ENCODE data around the gene CLCF1.

Gene CLCF1

DNA sequence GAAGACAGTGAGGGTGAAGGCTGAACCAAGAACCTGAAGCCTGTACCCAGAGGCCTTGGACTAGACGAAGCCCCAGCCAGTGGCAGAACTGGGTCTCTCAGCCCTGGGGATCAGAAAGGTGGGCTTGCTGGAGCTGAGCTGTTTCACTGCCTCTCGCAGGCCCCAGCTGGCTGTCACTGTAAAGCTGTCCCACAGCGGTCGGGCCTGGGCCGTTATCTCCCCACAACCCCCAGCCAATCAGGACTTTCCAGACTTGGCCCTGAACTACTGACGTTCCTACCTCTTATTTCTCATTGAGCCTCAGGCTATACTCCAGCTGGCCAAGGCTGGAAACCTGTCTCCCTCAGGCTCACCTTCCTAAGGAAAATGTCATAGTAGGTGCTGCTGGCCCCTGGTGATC, 24.1 kb upstream of the CLCF1 start:
- no peak overlapping the region for H3K4me3 ChIP-seq (ENCODE audit: low read length)
- H3K9ac ChIP-seq (ENCODE audit: low read length): no peak overlapping the region
- H3K4me1 ChIP-seq (ENCODE audit: control insufficient read depth, insufficient read depth, low read length): peaks cover 19% of the 10 kb centered on the region
- no peaks in the 10 kb centered on the region for H3K9me3 ChIP-seq (ENCODE audit: control insufficient read depth, low read length)
- no peaks in the 10 kb centered on the region for H3K27me3 ChIP-seq (ENCODE audit: control insufficient read depth, insufficient read depth, low read length)
- peaks cover 11% of the 10 kb centered on the region for H3K36me3 ChIP-seq (ENCODE audit: control insufficient read depth, insufficient read depth, low read length)

GRCh38 chr11:67396587-67397389, 23.4 kb upstream of the CLCF1 start:
- H3K4me3 ChIP-seq (ENCODE audit: low read length): no peak overlapping the region
- H3K36me3 ChIP-seq (ENCODE audit: control insufficient read depth, insufficient read depth, low read length): peaks cover 11% of the 10 kb centered on the region
- H3K27me3 ChIP-seq (ENCODE audit: control insufficient read depth, insufficient read depth, low read length): no peaks in the 10 kb centered on the region
- peaks cover 16% of the 10 kb centered on the region for H3K4me1 ChIP-seq (ENCODE audit: control insufficient read depth, insufficient read depth, low read length)
- no peak overlapping the region for H3K9ac ChIP-seq (ENCODE audit: low read length)
- H3K9me3 ChIP-seq (ENCODE audit: control insufficient read depth, low read length): no peaks in the 10 kb centered on the region

DNA sequence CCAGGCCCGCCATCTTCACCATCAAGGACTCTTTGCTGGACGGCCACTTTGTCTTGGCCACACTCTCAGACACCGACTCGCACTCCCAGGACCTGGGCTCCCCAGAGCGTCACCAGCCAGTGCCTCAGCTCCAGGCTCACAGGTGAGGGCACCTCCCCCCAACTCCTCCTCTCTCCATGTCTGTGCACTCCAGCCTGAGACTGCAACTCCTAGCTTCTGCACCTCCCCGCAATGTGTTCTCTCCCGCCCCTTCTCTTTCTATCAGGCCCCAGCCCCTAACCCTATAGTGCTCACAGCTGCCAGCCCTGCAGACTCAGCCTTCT, 22.8 kb upstream of the CLCF1 start:
- H3K9ac ChIP-seq (ENCODE audit: low read length): no peak overlapping the region
- H3K27me3 ChIP-seq (ENCODE audit: control insufficient read depth, insufficient read depth, low read length): no peaks in the 10 kb centered on the region
- no peak overlapping the region for H3K4me3 ChIP-seq (ENCODE audit: low read length)
- peaks cover 19% of the 10 kb centered on the region for H3K4me1 ChIP-seq (ENCODE audit: control insufficient read depth, insufficient read depth, low read length)
- H3K9me3 ChIP-seq (ENCODE audit: control insufficient read depth, low read length): no peaks in the 10 kb centered on the region
- H3K36me3 ChIP-seq (ENCODE audit: control insufficient read depth, insufficient read depth, low read length): peaks cover 11% of the 10 kb centered on the region

GRCh38 chr11:67395555-67396258, 22.3 kb upstream of the CLCF1 start:
- Histone ChIP-seq H3K4me1 (ENCODE audit: control insufficient read depth, insufficient read depth, low read length) (peaks cover 18% of the 10 kb centered on the region), H3K9ac (ENCODE audit: low read length) (no peak overlapping the region), H3K36me3 (ENCODE audit: control insufficient read depth, insufficient read depth, low read length) (peaks cover 11% of the 10 kb centered on the region), H3K9me3 (ENCODE audit: control insufficient read depth, low read length) (no peaks in the 10 kb centered on the region), H3K4me3 (ENCODE audit: low read length) (no peak overlapping the region), H3K27me3 (ENCODE audit: control insufficient read depth, insufficient read depth, low read length) (no peaks in the 10 kb centered on the region)

- Histone ChIP-seq H3K9ac (ENCODE audit: low read length) (no peak overlapping the region), H3K9me3 (ENCODE audit: control insufficient read depth, low read length) (no peaks in the 10 kb centered on the region), H3K4me1 (ENCODE audit: control insufficient read depth, insufficient read depth, low read length) (peaks cover 11% of the 10 kb centered on the region), H3K27me3 (ENCODE audit: control insufficient read depth, insufficient read depth, low read length) (no peaks in the 10 kb centered on the region), H3K4me3 (ENCODE audit: low read length) (no peak overlapping the region), H3K36me3 (ENCODE audit: control insufficient read depth, insufficient read depth, low read length) (peaks cover 11% of the 10 kb centered on the region)
These were observed 20.6 kb upstream of the CLCF1 start for GRCh38 chr11:67393990-67394389.

GRCh38 chr11:67393437-67393836, 20.0 kb upstream of the CLCF1 start:
- no peak overlapping the region for H3K9ac ChIP-seq (ENCODE audit: low read length)
- H3K9me3 ChIP-seq (ENCODE audit: control insufficient read depth, low read length): no peaks in the 10 kb centered on the region
- H3K4me3 ChIP-seq (ENCODE audit: low read length): no peak overlapping the region
- peaks cover 11% of the 10 kb centered on the region for H3K4me1 ChIP-seq (ENCODE audit: control insufficient read depth, insufficient read depth, low read length)
- H3K36me3 ChIP-seq (ENCODE audit: control insufficient read depth, insufficient read depth, low read length): peaks cover 11% of the 10 kb centered on the region
- no peaks in the 10 kb centered on the region for H3K27me3 ChIP-seq (ENCODE audit: control insufficient read depth, insufficient read depth, low read length)

GRCh38 chr11:67392183-67392715, 18.9 kb upstream of the CLCF1 start:
- Histone ChIP-seq H3K4me3 (ENCODE audit: low read length) (peak overlapping the region; percentile 82), H3K9me3 (ENCODE audit: control insufficient read depth, low read length) (no peaks in the 10 kb centered on the region), H3K27me3 (ENCODE audit: control insufficient read depth, insufficient read depth, low read length) (no peaks in the 10 kb centered on the region), H3K4me1 (ENCODE audit: control insufficient read depth, insufficient read depth, low read length) (peaks cover 11% of the 10 kb centered on the region), H3K36me3 (ENCODE audit: control insufficient read depth, insufficient read depth, low read length) (no peaks in the 10 kb centered on the region), H3K9ac (ENCODE audit: low read length) (peak overlapping the region; percentile 89)

DNA sequence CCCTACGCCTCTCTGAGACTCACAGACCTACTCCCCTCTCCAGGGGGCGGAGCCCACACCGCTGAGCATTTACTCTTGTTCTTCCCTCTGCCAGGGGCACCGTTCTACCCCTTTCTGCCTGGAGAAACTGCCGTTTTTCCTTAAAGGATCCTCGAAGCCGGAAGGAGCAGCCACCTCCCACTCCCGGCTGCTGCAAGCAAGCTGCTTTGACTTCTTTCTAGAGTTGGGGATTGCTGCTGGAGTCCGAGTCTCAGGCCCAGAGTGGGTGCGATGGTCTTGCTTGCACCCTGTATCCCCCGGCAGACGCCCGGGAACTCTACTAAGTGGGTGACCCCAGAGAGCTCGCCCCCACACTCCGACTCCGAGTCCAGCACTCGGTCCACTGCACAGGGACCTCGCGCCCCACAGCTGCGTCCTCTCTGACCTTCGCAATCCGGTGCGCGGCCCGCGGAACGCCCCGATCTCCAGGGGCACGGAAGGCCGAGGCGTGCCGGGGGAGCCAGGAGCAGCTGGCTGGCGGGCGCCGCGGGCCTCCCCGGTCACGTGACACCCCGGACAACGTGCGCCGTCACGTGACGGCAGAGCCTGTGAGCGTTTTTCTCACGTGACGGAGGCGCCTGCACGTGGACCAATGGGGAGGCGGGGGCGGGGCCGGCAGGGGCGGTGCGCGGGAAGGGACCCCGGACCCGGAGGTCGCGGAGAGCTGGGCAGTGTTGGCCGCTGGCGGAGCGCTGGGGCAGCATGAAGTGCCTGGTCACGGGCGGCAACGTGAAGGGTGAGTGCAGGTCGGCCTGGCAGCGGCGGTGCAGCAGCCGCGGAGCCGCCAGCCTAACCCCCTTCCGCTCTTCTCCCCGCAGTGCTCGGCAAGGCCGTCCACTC, 18.1 kb upstream of the CLCF1 start, which contains the start of gene RAD9A:
RAD9A (plus strand) TSS at position 683 of the 879 bp plus-strand sequence; CDS start at position 742, 59 bp downstream.
- peak within 1 kb of the TSS; percentile 89 for H3K9ac ChIP-seq (ENCODE audit: low read length)
- H3K27me3 ChIP-seq (ENCODE audit: control insufficient read depth, insufficient read depth, low read length): no peaks in the 10 kb centered on the region
- H3K9me3 ChIP-seq (ENCODE audit: control insufficient read depth, low read length): no peaks in the 10 kb centered on the region
- peak within 1 kb of the TSS; percentile 82 for H3K4me3 ChIP-seq (ENCODE audit: low read length)
- peaks cover 11% of the 10 kb centered on the region for H3K4me1 ChIP-seq (ENCODE audit: control insufficient read depth, insufficient read depth, low read length)
- no peaks in the 10 kb centered on the region for H3K36me3 ChIP-seq (ENCODE audit: control insufficient read depth, insufficient read depth, low read length)

- Histone ChIP-seq H3K9me3 (ENCODE audit: control insufficient read depth, low read length) (no peaks in the 10 kb centered on the region), H3K36me3 (ENCODE audit: control insufficient read depth, insufficient read depth, low read length) (no peaks in the 10 kb centered on the region), H3K9ac (ENCODE audit: low read length) (peak overlapping the region; percentile 89), H3K4me3 (ENCODE audit: low read length) (peak overlapping the region; percentile 82), H3K27me3 (ENCODE audit: control insufficient read depth, insufficient read depth, low read length) (no peaks in the 10 kb centered on the region), H3K4me1 (ENCODE audit: control insufficient read depth, insufficient read depth, low read length) (peaks cover 11% of the 10 kb centered on the region)
These were observed 17.5 kb upstream of the CLCF1 start for GRCh38 chr11:67390947-67391303.

DNA sequence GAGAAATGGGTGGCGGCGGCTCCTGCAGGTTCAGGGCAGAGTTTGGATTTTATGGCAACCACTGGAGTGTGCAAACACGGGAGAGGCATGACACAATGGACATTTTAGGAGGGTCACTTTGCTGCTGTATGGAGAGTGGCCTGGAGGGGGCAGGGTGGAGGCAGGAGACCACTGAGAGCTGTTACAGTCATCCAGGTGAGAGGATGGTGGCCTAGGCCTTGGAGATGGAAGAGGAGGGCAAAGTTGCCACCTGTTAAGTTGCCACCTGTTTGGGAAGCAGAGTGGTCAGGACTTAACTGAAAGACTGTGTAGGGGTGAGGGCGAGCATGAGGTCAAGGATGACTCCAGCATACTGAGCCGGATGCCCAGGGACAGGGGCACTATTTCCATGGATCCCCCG, 16.1 kb upstream of the CLCF1 start:
- Histone ChIP-seq H3K27me3 (ENCODE audit: control insufficient read depth, insufficient read depth, low read length) (no peaks in the 10 kb centered on the region), H3K36me3 (ENCODE audit: control insufficient read depth, insufficient read depth, low read length) (no peaks in the 10 kb centered on the region), H3K4me1 (ENCODE audit: control insufficient read depth, insufficient read depth, low read length) (peaks cover 11% of the 10 kb centered on the region), H3K9ac (ENCODE audit: low read length) (no peak overlapping the region), H3K9me3 (ENCODE audit: control insufficient read depth, low read length) (no peaks in the 10 kb centered on the region), H3K4me3 (ENCODE audit: low read length) (no peak overlapping the region)

DNA sequence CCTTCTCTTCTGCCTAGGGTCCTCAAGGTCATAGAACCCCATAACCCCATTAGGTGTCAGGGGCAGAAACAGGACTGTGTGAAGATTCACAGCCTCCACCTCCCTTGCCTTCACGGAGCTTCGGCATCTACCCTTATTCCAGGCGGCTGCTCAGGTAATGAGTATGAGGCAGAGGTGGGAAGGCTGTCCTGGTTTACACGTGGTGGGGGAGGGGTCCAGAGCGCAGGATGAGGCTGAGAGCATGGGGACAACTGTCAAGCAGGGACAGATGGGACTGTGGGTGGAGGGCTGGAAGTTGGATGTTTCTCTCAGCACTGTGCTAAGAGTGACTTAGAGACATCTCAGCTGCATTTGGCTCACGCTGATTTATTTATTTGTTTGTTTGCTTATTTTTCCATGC, 14.1 kb upstream of the CLCF1 start:
- Histone ChIP-seq H3K4me1 (ENCODE audit: control insufficient read depth, insufficient read depth, low read length) (peaks cover 8% of the 10 kb centered on the region), H3K36me3 (ENCODE audit: control insufficient read depth, insufficient read depth, low read length) (no peaks in the 10 kb centered on the region), H3K27me3 (ENCODE audit: control insufficient read depth, insufficient read depth, low read length) (no peaks in the 10 kb centered on the region), H3K9me3 (ENCODE audit: control insufficient read depth, low read length) (no peaks in the 10 kb centered on the region), H3K9ac (ENCODE audit: low read length) (no peak overlapping the region), H3K4me3 (ENCODE audit: low read length) (no peak overlapping the region)

Data from mucosa of stomach (tissue), 1 donor.